Measurements from ENCODE around the gene FIP1L1.

GRCh38 chr4:53481586-53481985 is 104.1 kb downstream of the FIP1L1 start:
- TF ChIP-seq, protein P1, sequence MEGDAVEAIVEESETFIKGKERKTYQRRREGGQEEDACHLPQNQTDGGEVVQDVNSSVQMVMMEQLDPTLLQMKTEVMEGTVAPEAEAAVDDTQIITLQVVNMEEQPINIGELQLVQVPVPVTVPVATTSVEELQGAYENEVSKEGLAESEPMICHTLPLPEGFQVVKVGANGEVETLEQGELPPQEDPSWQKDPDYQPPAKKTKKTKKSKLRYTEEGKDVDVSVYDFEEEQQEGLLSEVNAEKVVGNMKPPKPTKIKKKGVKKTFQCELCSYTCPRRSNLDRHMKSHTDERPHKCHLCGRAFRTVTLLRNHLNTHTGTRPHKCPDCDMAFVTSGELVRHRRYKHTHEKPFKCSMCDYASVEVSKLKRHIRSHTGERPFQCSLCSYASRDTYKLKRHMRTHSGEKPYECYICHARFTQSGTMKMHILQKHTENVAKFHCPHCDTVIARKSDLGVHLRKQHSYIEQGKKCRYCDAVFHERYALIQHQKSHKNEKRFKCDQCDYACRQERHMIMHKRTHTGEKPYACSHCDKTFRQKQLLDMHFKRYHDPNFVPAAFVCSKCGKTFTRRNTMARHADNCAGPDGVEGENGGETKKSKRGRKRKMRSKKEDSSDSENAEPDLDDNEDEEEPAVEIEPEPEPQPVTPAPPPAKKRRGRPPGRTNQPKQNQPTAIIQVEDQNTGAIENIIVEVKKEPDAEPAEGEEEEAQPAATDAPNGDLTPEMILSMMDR (conservative IDR thresholded peaks at IDR 0.05; ENCODE audit: low read length) = no peak
- no peak for TF ChIP-seq EZH2phosphoT487 (IDR thresholded peaks at IDR 0.05; ENCODE audit: borderline replicate concordance)

Data from Loucy (cell line).